GF-D8 (cell line): ENCODE results near the gene OR52E4.

ENCODE experiments used
- DNase-seq: peaks from one replicate; lab custom pipeline; 2025; lab: John Stamatoyannopoulos, UW

The OR52E4 gene

DNA sequence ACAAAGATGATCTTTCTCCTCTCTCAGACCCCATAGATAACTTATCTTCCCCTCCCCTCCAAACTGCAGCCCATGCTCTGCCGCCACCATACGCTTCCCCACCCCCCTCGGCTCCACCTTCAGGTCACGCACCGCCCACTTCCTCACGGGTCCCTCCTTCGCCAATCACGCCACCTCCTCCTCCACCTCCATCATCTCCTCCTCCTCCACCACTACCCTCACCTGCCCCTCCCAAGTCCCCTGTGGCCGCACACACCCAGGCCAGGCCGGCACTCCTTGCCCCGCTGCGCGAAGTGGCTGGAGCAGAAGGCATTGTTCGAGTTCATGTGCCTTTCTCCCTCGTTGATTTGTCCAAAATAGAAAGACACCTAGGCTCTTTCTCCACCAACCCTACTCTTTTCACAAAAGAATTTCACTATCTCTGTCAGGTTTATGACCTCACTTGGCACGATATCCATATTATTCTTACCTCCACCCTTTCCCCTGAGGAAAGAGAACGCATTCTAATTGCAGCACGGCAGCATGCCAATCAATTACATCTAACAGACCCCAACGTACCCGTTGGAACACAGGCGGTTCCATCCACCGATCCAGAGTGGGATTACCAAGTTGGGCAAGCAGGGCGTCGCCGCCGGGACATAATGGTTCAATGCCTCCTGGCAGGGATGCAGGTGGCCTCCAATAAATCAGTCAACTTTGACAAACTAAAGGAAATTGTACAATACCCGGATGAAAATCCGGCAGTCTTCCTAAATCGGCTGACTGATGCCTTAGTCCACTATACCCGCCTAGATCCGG lies 49.3 kb downstream of the OR52E4 start:
- DNase-seq, result no peak

DNA sequence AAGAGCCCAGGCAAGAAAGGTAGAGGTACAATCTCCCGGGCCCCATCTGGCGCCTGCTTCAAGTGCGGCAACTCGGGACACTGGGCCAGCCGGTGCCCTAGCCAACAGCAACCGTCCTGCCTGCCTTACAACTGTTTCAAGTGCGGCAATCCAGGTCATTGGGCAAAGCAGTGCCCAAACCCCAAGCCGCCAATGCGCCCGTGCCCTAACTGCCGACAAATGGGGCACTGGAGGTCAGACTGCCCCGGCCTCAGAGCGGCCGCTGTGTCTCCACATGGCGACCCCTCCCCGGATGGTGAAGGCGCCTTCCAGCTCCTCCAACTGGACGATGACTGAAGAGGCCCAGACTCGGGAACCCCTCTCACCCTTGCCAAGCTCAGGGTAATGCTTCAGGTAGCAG lies 50.2 kb downstream of the OR52E4 start:
- DNase-seq, result no peak

DNA sequence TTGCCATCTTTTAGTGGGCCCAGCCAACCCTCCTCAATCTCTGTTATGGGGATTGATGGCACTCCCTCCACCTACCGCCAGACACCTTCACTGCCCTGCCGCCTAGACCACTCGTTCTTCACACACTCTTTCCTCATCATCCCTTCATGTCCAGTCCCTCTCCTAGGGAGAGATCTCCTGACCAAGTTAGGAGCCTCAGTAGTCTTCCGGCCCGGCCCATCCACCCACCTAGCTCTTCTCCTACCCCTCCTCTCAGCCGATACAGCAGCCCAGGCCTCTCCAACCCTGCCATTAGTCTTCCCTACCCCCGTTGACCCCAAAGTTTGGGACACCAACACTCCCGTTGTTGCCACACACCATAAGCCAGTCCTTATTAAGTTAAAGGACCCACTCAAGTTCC lies 50.6 kb downstream of the OR52E4 start:
- no peak for DNase-seq

DNA sequence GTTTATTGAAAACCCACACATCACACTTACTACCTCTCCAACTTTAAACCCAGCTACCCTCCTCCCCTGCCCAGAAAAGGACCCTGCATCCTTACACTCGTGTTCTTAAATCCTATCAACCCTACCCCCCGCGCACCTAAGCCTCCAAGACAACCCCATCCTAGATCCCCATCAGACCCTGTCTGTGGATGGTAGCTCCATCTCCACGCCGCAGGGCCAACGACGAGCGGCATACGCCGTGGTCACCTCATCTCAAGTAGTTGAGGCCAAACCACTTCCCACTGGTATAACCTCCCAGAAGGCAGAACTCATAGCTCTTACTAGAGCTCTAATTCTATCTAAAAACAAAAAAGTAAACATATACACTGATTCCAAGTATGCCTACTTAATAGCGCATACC lies 52.2 kb downstream of the OR52E4 start:
- DNase-seq, result no peak

DNA sequence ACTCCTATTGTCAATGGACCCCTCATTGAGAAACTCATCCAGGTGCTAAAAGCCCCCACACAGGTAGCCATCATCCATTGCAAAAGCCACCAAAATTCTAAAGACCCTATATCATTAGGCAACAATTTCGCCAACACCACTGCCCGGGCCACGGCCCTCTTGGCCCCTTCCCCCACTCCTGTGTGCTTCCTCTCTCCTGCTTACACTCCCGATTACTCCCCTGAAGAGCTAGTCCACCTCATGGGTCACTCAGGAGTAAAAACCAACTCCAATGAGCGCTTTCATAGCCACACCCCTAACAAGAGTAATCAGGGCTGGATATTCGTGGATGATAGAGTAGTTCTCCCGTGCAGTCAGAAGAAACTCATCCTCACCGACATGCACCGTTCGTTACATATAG lies 52.7 kb downstream of the OR52E4 start:
- DNase-seq, result no peak
